ENCODE measurements around the gene BAIAP2L2. TPM values are rescaled to one million over a fixed set of nuclear protein-coding genes. Genes with fewer than 3 reads are reported as not detected.

BAIAP2L2 gene
- total and polyA plus RNA-seq, 2 experiments from 2014 or later, result 4.4 to 8.2 TPM

GRCh38 chr22:38086001-38086845 lies 24.3 kb downstream of the BAIAP2L2 start:
- Histone ChIP-seq H3K4me2 (no peak overlapping the region), H3K27ac (no peak overlapping the region), H3K4me1 (ENCODE audit: insufficient read depth) (peaks cover 6% of the 10 kb centered on the region), H3K4me3 (no peak overlapping the region), H3K27me3 (peaks cover 14% of the 10 kb centered on the region), H2AFZ (no peak overlapping the region), H3K9me3 (ENCODE audit: low read depth) (no peaks in the 10 kb centered on the region), H3K79me2 (no peaks in the 10 kb centered on the region), H4K20me1 (ENCODE audit: insufficient read depth, poor library complexity, severe bottlenecking) (no peaks in the 10 kb centered on the region), H3K9me2 (replicated peaks; ENCODE audit: insufficient read depth) (no peaks in the 10 kb centered on the region), H3K36me3 (replicated peaks; ENCODE audit: insufficient read depth, low read depth) (no peaks in the 10 kb centered on the region)
- no peak for TF ChIP-seq CTCF (IDR thresholded peaks at IDR 0.05; ENCODE audit: poor library complexity)
- no peak for TF ChIP-seq EZH2 (IDR thresholded peaks at IDR 0.05; ENCODE audit: borderline replicate concordance)
- no peak for TF ChIP-seq EZH2phosphoT487 (IDR thresholded peaks at IDR 0.05; ENCODE audit: low read depth, severe bottlenecking, unreplicated experiment)
- 86% methylated on average over 23 of the region's 25 CpGs for WGBS (ENCODE audit: low lambda C conversion rate, missing lambda C conversion rate)
- DNase-seq (ENCODE audit: low spot score), result no peak

GRCh38 chr22:38085501-38085900 lies 25.0 kb downstream of the BAIAP2L2 start:
- Histone ChIP-seq H2AFZ (no peak overlapping the region), H3K27ac (no peak overlapping the region), H3K4me2 (no peak overlapping the region), H3K27me3 (peaks cover 14% of the 10 kb centered on the region), H3K4me1 (ENCODE audit: insufficient read depth) (peaks cover 11% of the 10 kb centered on the region), H4K20me1 (ENCODE audit: insufficient read depth, poor library complexity, severe bottlenecking) (no peaks in the 10 kb centered on the region), H3K9me3 (ENCODE audit: low read depth) (no peaks in the 10 kb centered on the region), H3K79me2 (no peaks in the 10 kb centered on the region), H3K36me3 (replicated peaks; ENCODE audit: insufficient read depth, low read depth) (no peaks in the 10 kb centered on the region), H3K9me2 (replicated peaks; ENCODE audit: insufficient read depth) (no peaks in the 10 kb centered on the region), H3K4me3 (no peak overlapping the region)
- no peak for DNase-seq (ENCODE audit: low spot score)
- WGBS (ENCODE audit: low lambda C conversion rate, missing lambda C conversion rate), result 80% methylated on average over 4 of the region's 5 CpGs
- TF ChIP-seq EZH2phosphoT487 (IDR thresholded peaks at IDR 0.05; ENCODE audit: low read depth, severe bottlenecking, unreplicated experiment) (no peak), CTCF (IDR thresholded peaks at IDR 0.05; ENCODE audit: poor library complexity) (no peak), EZH2 (IDR thresholded peaks at IDR 0.05; ENCODE audit: borderline replicate concordance) (no peak)

GRCh38 chr22:38085056-38085455 lies 25.4 kb downstream of the BAIAP2L2 start:
- H3K4me1 ChIP-seq (ENCODE audit: insufficient read depth), result peaks cover 11% of the 10 kb centered on the region
- no peaks in the 10 kb centered on the region for H3K9me2 ChIP-seq (replicated peaks; ENCODE audit: insufficient read depth)
- no peaks in the 10 kb centered on the region for H3K9me3 ChIP-seq (ENCODE audit: low read depth)
- H3K79me2 ChIP-seq, result no peaks in the 10 kb centered on the region
- no peak overlapping the region for H2AFZ ChIP-seq
- peaks cover 14% of the 10 kb centered on the region for H3K27me3 ChIP-seq
- no peak overlapping the region for H3K4me3 ChIP-seq
- no peak for DNase-seq (ENCODE audit: low spot score)
- H3K4me2 ChIP-seq, result no peak overlapping the region
- TF ChIP-seq CTCF (IDR thresholded peaks at IDR 0.05; ENCODE audit: poor library complexity), result no peak
- TF ChIP-seq EZH2 (IDR thresholded peaks at IDR 0.05; ENCODE audit: borderline replicate concordance), result no peak
- no peak for TF ChIP-seq EZH2phosphoT487 (IDR thresholded peaks at IDR 0.05; ENCODE audit: low read depth, severe bottlenecking, unreplicated experiment)
- 98% methylated on average over 12 of the region's 12 CpGs for WGBS (ENCODE audit: low lambda C conversion rate, missing lambda C conversion rate)
- H4K20me1 ChIP-seq (ENCODE audit: insufficient read depth, poor library complexity, severe bottlenecking), result no peaks in the 10 kb centered on the region
- no peak overlapping the region for H3K27ac ChIP-seq
- H3K36me3 ChIP-seq (replicated peaks; ENCODE audit: insufficient read depth, low read depth), result no peaks in the 10 kb centered on the region

Measured in hepatocyte (in vitro differentiated cells).